Fibroblast of the aortic adventitia (primary cell): ENCODE measurements around the gene FBXL20. TPM values are rescaled to one million over a fixed set of nuclear protein-coding genes. Genes with fewer than 3 reads are reported as not detected.

Experiments used
- DNase-seq: peaks from one replicate; pipeline ENCODE4 v3.0.0-alpha.2; 2010; ENCODE audit warnings: low read depth
- H3K4me3 ChIP-seq: 2 replicates; pipeline ENCODE4 v1.5.1; 2011; ENCODE audit warnings: low read depth, mild to moderate bottlenecking, control low read depth, low read length, moderate library complexity
- total RNA-seq: library from RNA; depleted of rRNA; stranded (reverse); fragments of >200 nt; gene quantifications from 2 replicates; pipeline ENCODE4 v1.2.3, GENCODE V29; 2012; ENCODE audit warnings: low replicate concordance
- TF ChIP-seq, protein P1 (sequence below): IDR thresholded peaks from 2 replicates; pipeline ENCODE4 v1.5.1; 2011; ENCODE audit warnings: mild to moderate bottlenecking, low read length, control low read depth, inconsistent platforms; ENCODE audit not compliant: insufficient read depth

FBXL20 gene
- total RNA-seq, 1 donor: 19.4 TPM

- TF ChIP-seq, protein P1, sequence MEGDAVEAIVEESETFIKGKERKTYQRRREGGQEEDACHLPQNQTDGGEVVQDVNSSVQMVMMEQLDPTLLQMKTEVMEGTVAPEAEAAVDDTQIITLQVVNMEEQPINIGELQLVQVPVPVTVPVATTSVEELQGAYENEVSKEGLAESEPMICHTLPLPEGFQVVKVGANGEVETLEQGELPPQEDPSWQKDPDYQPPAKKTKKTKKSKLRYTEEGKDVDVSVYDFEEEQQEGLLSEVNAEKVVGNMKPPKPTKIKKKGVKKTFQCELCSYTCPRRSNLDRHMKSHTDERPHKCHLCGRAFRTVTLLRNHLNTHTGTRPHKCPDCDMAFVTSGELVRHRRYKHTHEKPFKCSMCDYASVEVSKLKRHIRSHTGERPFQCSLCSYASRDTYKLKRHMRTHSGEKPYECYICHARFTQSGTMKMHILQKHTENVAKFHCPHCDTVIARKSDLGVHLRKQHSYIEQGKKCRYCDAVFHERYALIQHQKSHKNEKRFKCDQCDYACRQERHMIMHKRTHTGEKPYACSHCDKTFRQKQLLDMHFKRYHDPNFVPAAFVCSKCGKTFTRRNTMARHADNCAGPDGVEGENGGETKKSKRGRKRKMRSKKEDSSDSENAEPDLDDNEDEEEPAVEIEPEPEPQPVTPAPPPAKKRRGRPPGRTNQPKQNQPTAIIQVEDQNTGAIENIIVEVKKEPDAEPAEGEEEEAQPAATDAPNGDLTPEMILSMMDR: no peak
- DNase-seq: no peak
- H3K4me3 ChIP-seq: no peak overlapping the region
Measured at GRCh38 chr17:39332092-39332491, 69.3 kb downstream of the FBXL20 start.

DNA sequence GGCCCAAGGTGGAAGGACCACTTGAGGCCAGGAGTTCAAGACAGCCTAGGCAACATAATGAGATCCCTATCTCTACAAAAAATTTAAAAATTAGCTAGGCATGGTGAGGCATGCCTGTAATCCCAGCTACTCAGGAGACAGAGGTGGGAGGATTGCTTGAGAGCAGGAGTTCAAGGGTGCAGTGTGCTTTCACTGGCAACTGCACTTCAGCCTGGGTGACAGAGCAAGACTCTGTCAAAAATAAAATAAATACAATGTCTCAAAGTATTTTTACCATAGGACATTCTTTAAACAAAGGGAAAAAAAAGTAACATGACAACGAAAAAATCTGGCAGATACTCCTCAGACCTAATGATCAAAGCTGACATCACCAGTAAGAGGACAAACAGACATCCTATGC, 72.6 kb downstream of the FBXL20 start:
- H3K4me3 ChIP-seq: no peak overlapping the region
- no peak for DNase-seq
- TF ChIP-seq, protein P1: no peak

DNA sequence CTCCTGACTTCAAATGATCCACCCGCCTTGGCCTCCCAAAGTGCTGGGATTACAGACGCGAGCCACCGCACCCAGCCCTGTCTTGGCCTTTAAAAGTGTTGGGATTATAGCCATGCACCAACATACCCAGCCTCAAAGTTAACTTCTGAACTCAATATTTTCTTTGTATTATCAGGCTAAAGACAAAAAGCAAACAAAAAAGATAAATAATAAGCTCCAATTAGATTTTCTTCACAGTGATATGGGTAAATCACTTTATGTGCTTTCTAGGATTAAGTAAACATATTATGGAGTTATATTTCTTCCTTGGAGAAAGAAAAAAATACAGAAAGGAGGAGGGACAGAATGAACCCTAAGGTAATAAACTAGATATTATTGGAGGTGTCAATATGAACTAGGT, 74.3 kb downstream of the FBXL20 start:
- DNase-seq: no peak
- no peak overlapping the region for H3K4me3 ChIP-seq
- TF ChIP-seq, protein P1: no peak

DNA sequence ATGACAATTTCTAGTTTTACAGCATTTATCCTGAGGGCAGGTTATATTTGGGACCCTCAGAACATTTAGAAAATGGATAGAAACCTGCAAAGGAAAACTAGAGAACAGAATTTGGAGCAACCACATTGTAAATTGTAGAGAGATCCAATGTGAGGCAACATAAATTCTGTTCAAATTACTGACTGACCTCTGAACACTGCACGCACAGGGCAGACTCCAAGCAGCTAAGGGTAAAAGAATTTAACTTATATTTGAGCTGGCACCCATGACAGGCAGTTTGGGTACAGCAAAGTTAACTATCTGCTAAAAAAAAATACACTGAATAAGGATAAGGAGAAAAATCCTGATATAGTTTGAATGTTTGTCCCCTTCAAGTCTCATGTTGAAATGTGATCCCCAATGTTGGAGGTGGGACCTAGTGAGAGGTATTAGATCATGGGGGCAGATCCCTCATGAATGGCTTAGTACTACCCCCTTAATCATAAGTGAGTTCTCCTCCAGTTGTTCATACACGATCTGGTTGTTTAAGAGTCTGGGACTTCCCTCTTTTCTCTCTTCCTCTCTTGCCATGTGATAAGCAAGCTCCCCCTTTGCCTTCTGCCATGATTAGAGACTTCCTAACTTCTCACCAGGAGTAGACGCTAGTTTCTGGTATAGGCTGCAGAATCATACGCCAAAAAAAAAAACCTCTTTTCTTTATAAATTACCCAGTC, 75.7 kb downstream of the FBXL20 start:
- DNase-seq: no peak
- H3K4me3 ChIP-seq: no peak overlapping the region
- TF ChIP-seq, protein P1: no peak

DNA sequence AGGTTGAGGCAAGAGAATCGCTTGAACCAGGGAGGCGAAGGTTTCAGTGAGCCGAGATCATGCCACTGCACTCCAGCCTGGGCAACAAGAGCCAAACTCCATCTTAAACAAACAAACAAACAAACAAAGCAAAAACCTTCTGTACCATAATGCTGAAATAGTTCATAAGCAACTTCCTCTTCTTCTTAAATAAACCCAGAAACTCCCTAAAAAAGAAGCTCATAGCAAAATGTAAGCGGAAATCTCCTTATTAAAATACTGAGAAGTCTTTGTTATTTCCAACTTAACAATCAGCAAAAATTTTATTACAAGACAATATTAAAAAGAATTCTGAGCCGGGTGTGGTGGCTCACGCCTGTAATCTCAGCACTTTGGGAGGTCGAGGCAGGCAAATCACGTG, 82.8 kb downstream of the FBXL20 start:
- H3K4me3 ChIP-seq: no peak overlapping the region
- no peak for DNase-seq
- TF ChIP-seq, protein P1: no peak

GRCh38 chr17:39306509-39307212, 94.8 kb downstream of the FBXL20 start:
- DNase-seq: peak; percentile 52
- no peak overlapping the region for H3K4me3 ChIP-seq
- TF ChIP-seq, protein P1: no peak

DNA sequence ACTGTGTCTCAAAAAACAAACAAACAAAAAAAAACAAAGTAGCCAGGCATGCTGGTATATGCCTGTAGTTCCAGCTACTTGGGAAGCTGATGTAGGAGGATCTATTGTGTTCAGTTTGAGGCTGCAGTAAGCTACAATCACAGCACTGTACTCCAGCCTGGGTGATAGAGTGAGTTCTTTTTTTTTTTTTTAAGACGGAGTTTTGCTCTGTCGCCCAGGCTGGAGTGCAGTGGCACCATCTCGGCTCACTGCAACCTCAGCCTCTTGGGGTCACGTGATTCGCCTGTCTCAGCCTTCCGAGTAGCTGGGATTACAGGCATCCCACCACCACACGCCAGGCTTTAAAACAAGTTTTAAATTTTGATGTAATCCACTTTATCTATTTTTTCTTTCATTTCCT, 95.4 kb downstream of the FBXL20 start:
- TF ChIP-seq, protein P1: no peak
- DNase-seq: no peak
- H3K4me3 ChIP-seq: no peak overlapping the region
